HEK293 (cell line): ENCODE results near the gene FSIP1.

Experiments used
- MYNN ChIP-seq: fragments of 450-650 bp; formaldehyde crosslinking; IDR thresholded peaks from 2 replicates; pipeline ENCODE4 v1.5.1; 2016; ENCODE audit warnings: missing biosample characterization, missing genetic modification characterization, borderline replicate concordance
- TCF7L2 ChIP-seq: IDR thresholded peaks from 2 replicates; pipeline ENCODE4 v1.6.1; 2011; ENCODE audit warnings: low read depth, mild to moderate bottlenecking, inconsistent platforms, low read length, moderate library complexity, borderline replicate concordance
- ZBTB48 ChIP-seq: fragments of 450-650 bp; formaldehyde crosslinking; IDR thresholded peaks from 2 replicates; pipeline ENCODE4 v1.5.1; 2016; ENCODE audit warnings: missing biosample characterization, missing genetic modification characterization
- ZNF121 ChIP-seq: fragments of 450-650 bp; formaldehyde crosslinking; IDR thresholded peaks from 2 replicates; pipeline ENCODE4 v1.5.1; 2016; ENCODE audit warnings: missing biosample characterization, missing genetic modification characterization
- ZNF132 ChIP-seq: fragments of 450-650 bp; formaldehyde crosslinking; IDR thresholded peaks from 2 replicates; pipeline ENCODE4 v1.5.1; 2017; ENCODE audit warnings: missing biosample characterization, missing genetic modification characterization, borderline replicate concordance
- ZNF221 ChIP-seq: fragments of 450-650 bp; formaldehyde crosslinking; IDR thresholded peaks from 2 replicates; pipeline ENCODE4 v1.5.1; 2017; ENCODE audit warnings: missing biosample characterization, missing genetic modification characterization, borderline replicate concordance
- ZNF549 ChIP-seq: fragments of 450-650 bp; IDR thresholded peaks from 2 replicates; pipeline ENCODE4 v1.5.1; 2018; ENCODE audit warnings: missing biosample characterization, missing genetic modification characterization, mild to moderate bottlenecking, inconsistent platforms, moderate library complexity
- TF ChIP-seq, protein P1 (sequence below): fragments of 450-650 bp; formaldehyde crosslinking; IDR thresholded peaks from 2 replicates; pipeline ENCODE4 v1.5.1; 2016; ENCODE audit warnings: missing biosample characterization, missing genetic modification characterization, low read depth
- TF ChIP-seq, protein P2 (sequence below): fragments of 450-650 bp; formaldehyde crosslinking; IDR thresholded peaks from 2 replicates; pipeline ENCODE4 v1.5.1; 2016; ENCODE audit warnings: missing biosample characterization, missing genetic modification characterization
- TF ChIP-seq, protein P3 (sequence below): fragments of 450-650 bp; formaldehyde crosslinking; IDR thresholded peaks from 2 replicates; pipeline ENCODE4 v1.5.1; 2016; ENCODE audit warnings: missing biosample characterization, missing genetic modification characterization
- TF ChIP-seq, protein P4 (sequence below): fragments of 450-650 bp; formaldehyde crosslinking; IDR thresholded peaks from 2 replicates; pipeline ENCODE4 v1.5.1; 2016; ENCODE audit warnings: missing biosample characterization, missing genetic modification characterization
- TF ChIP-seq, protein P5 (sequence below): fragments of 450-650 bp; formaldehyde crosslinking; IDR thresholded peaks from 2 replicates; pipeline ENCODE4 v1.5.1; 2016; ENCODE audit warnings: missing biosample characterization, missing genetic modification characterization
- TF ChIP-seq, protein P6 (sequence below): fragments of 450-650 bp; formaldehyde crosslinking; IDR thresholded peaks from 2 replicates; pipeline ENCODE4 v1.5.1; 2016; ENCODE audit warnings: missing biosample characterization, missing genetic modification characterization

DNA sequence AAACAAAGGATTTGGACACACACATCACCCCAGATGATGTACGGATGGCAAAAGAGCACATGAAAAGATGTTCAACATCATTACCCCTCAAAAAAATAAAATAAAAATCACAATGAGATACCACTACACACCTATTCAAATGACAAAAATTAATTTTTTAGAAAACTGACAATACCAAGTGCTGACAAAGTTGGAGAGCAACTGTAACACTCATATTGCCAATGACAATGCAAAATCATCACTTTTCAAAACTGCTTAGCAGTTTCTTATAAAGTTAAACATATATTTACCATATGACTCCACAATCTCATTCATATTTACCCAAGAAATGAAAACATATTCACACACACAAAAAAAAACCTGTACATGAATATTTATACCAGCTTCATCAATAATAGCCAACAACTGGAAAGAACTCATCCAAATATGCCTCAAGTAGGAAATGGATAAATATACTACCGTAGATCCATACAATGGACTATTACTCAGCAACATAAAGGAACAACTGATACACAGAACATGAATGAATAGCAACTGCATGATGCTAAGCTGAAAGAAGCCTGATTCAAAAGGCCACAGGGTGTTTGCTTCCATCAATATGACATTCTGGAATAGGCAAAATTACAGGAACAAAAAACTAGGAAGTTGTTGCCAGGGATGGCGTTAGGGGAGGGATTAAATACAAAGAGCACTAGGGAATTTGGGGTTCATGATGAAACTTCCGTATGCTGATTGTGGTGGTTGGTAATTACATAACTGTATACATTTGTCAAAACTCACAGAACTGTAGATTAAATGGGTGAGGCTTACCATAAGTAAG is 1.3 kb downstream of the FSIP1 start:
- TF ChIP-seq, protein P1, sequence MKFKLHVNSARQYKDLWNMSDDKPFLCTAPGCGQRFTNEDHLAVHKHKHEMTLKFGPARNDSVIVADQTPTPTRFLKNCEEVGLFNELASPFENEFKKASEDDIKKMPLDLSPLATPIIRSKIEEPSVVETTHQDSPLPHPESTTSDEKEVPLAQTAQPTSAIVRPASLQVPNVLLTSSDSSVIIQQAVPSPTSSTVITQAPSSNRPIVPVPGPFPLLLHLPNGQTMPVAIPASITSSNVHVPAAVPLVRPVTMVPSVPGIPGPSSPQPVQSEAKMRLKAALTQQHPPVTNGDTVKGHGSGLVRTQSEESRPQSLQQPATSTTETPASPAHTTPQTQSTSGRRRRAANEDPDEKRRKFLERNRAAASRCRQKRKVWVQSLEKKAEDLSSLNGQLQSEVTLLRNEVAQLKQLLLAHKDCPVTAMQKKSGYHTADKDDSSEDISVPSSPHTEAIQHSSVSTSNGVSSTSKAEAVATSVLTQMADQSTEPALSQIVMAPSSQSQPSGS, result no peak
- TF ChIP-seq, protein P2, sequence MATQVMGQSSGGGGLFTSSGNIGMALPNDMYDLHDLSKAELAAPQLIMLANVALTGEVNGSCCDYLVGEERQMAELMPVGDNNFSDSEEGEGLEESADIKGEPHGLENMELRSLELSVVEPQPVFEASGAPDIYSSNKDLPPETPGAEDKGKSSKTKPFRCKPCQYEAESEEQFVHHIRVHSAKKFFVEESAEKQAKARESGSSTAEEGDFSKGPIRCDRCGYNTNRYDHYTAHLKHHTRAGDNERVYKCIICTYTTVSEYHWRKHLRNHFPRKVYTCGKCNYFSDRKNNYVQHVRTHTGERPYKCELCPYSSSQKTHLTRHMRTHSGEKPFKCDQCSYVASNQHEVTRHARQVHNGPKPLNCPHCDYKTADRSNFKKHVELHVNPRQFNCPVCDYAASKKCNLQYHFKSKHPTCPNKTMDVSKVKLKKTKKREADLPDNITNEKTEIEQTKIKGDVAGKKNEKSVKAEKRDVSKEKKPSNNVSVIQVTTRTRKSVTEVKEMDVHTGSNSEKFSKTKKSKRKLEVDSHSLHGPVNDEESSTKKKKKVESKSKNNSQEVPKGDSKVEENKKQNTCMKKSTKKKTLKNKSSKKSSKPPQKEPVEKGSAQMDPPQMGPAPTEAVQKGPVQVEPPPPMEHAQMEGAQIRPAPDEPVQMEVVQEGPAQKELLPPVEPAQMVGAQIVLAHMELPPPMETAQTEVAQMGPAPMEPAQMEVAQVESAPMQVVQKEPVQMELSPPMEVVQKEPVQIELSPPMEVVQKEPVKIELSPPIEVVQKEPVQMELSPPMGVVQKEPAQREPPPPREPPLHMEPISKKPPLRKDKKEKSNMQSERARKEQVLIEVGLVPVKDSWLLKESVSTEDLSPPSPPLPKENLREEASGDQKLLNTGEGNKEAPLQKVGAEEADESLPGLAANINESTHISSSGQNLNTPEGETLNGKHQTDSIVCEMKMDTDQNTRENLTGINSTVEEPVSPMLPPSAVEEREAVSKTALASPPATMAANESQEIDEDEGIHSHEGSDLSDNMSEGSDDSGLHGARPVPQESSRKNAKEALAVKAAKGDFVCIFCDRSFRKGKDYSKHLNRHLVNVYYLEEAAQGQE (tag by site-specific recombination), result no peak
- TF ChIP-seq, protein P3, sequence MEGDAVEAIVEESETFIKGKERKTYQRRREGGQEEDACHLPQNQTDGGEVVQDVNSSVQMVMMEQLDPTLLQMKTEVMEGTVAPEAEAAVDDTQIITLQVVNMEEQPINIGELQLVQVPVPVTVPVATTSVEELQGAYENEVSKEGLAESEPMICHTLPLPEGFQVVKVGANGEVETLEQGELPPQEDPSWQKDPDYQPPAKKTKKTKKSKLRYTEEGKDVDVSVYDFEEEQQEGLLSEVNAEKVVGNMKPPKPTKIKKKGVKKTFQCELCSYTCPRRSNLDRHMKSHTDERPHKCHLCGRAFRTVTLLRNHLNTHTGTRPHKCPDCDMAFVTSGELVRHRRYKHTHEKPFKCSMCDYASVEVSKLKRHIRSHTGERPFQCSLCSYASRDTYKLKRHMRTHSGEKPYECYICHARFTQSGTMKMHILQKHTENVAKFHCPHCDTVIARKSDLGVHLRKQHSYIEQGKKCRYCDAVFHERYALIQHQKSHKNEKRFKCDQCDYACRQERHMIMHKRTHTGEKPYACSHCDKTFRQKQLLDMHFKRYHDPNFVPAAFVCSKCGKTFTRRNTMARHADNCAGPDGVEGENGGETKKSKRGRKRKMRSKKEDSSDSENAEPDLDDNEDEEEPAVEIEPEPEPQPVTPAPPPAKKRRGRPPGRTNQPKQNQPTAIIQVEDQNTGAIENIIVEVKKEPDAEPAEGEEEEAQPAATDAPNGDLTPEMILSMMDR (tag by site-specific recombination), result no peak
- no peak for TF ChIP-seq ZNF549
- TF ChIP-seq ZNF132 (tag by site-specific recombination), result no peak
- TF ChIP-seq TCF7L2, result no peak
- no peak for TF ChIP-seq ZNF121
- TF ChIP-seq ZNF221 (tag by site-specific recombination), result no peak
- TF ChIP-seq, protein P4, sequence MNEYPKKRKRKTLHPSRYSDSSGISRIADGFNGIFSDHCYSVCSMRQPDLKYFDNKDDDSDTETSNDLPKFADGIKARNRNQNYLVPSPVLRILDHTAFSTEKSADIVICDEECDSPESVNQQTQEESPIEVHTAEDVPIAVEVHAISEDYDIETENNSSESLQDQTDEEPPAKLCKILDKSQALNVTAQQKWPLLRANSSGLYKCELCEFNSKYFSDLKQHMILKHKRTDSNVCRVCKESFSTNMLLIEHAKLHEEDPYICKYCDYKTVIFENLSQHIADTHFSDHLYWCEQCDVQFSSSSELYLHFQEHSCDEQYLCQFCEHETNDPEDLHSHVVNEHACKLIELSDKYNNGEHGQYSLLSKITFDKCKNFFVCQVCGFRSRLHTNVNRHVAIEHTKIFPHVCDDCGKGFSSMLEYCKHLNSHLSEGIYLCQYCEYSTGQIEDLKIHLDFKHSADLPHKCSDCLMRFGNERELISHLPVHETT (tag by site-specific recombination), result no peak
- TF ChIP-seq MYNN, result no peak
- TF ChIP-seq ZBTB48, result no peak
- TF ChIP-seq, protein P5, sequence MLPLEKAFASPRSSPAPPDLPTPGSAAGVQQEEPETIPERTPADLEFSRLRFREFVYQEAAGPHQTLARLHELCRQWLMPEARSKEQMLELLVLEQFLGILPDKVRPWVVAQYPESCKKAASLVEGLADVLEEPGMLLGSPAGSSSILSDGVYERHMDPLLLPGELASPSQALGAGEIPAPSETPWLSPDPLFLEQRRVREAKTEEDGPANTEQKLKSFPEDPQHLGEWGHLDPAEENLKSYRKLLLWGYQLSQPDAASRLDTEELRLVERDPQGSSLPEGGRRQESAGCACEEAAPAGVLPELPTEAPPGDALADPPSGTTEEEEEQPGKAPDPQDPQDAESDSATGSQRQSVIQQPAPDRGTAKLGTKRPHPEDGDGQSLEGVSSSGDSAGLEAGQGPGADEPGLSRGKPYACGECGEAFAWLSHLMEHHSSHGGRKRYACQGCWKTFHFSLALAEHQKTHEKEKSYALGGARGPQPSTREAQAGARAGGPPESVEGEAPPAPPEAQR (tag by site-specific recombination), result no peak
- TF ChIP-seq, protein P6, sequence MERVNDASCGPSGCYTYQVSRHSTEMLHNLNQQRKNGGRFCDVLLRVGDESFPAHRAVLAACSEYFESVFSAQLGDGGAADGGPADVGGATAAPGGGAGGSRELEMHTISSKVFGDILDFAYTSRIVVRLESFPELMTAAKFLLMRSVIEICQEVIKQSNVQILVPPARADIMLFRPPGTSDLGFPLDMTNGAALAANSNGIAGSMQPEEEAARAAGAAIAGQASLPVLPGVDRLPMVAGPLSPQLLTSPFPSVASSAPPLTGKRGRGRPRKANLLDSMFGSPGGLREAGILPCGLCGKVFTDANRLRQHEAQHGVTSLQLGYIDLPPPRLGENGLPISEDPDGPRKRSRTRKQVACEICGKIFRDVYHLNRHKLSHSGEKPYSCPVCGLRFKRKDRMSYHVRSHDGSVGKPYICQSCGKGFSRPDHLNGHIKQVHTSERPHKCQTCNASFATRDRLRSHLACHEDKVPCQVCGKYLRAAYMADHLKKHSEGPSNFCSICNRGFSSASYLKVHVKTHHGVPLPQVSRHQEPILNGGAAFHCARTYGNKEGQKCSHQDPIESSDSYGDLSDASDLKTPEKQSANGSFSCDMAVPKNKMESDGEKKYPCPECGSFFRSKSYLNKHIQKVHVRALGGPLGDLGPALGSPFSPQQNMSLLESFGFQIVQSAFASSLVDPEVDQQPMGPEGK (tag by site-specific recombination), result no peak
